Mucosa of rectum (tissue), 2 donors: ENCODE results near the gene FHIT.

Source experiments
- H3K27ac ChIP-seq, 2 donors: one replicate each; pipeline ENCODE4 v1.7.0; 2013; ENCODE audit warnings: inconsistent platforms in 2 of 2, low read depth in 2 of 2, low read length in 2 of 2
- H3K27me3 ChIP-seq, 2 donors: one replicate each; pipeline ENCODE4 v1.7.0; 2013; ENCODE audit warnings: low read length in 2 of 2; ENCODE audit not compliant: control insufficient read depth in 2 of 2, insufficient read depth in 2 of 2
- H3K36me3 ChIP-seq, 2 donors: one replicate each; pipeline ENCODE4 v1.7.0; 2013; ENCODE audit warnings: low read length in 2 of 2; ENCODE audit not compliant: control insufficient read depth in 2 of 2, insufficient read depth in 2 of 2
- H3K4me1 ChIP-seq, 2 donors: one replicate each; pipeline ENCODE4 v1.7.0; 2013; ENCODE audit warnings: low read length in 2 of 2, mild to moderate bottlenecking in 1 of 2; ENCODE audit not compliant: control insufficient read depth in 2 of 2, insufficient read depth in 2 of 2
- H3K4me3 ChIP-seq, 2 donors: one replicate each; pipeline ENCODE4 v1.7.0; 2013; ENCODE audit warnings: low read length in 2 of 2
- H3K9ac ChIP-seq, 2 donors: one replicate each; pipeline ENCODE4 v1.7.0; 2013; ENCODE audit warnings: low read length in 2 of 2, low read depth in 1 of 2, mild to moderate bottlenecking in 1 of 2
- H3K9me3 ChIP-seq, 2 donors: one replicate each; pipeline ENCODE4 v1.7.0; 2013; ENCODE audit warnings: low read length in 2 of 2; ENCODE audit not compliant: control insufficient read depth in 2 of 2
- donor health status: healthy.
- donor health status: Normal muscosa, but diverticular disease.

The FHIT gene

GRCh38 chr3:60192297-60193114 lies 1058.7 kb downstream of the FHIT start:
- Histone ChIP-seq H3K4me3 (no peak overlapping the region), H3K9me3 (no peaks in the 10 kb centered on the region), H3K27me3 (no peaks in the 10 kb centered on the region), H3K36me3 (no peaks in the 10 kb centered on the region), H3K4me1 (no peaks in the 10 kb centered on the region), H3K9ac (no peak overlapping the region), H3K27ac (no peak overlapping the region)

- H3K4me1 ChIP-seq: no peaks in the 10 kb centered on the region
- no peak overlapping the region for H3K4me3 ChIP-seq
- H3K9ac ChIP-seq: no peak overlapping the region
- no peaks in the 10 kb centered on the region for H3K9me3 ChIP-seq
- no peaks in the 10 kb centered on the region for H3K36me3 ChIP-seq
- H3K27ac ChIP-seq: no peak overlapping the region
- no peaks in the 10 kb centered on the region for H3K27me3 ChIP-seq
Observed at GRCh38 chr3:60190073-60190472, 1061.2 kb downstream of the FHIT start.

- Histone ChIP-seq H3K9ac (no peak overlapping the region), H3K4me3 (no peak overlapping the region), H3K27me3 (no peaks in the 10 kb centered on the region), H3K27ac (no peak overlapping the region), H3K4me1 (no peaks in the 10 kb centered on the region), H3K36me3 (no peaks in the 10 kb centered on the region), H3K9me3 (no peaks in the 10 kb centered on the region)
Observed at GRCh38 chr3:60189304-60189703, 1061.9 kb downstream of the FHIT start.

DNA sequence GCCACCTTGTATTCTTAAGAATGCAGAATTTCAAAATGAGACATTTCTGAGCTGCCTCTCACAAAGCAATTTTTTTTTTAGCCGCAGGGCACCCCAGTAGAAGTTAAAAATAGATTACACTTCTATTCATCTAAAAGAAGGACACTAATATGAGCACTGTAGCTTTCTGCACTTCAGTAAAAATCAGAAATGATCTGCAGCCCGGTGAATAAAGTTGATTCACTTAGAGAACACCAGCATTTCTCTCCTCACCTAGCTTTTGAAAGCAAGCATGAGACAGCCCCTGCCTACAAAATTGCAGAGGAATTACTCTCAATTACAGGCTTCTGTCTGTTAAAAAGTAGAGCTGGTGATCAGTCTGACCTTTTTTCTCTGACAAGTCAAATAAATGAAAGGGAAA lies 1062.4 kb downstream of the FHIT start:
- no peak overlapping the region for H3K27ac ChIP-seq
- no peaks in the 10 kb centered on the region for H3K4me1 ChIP-seq
- no peak overlapping the region for H3K9ac ChIP-seq
- no peak overlapping the region for H3K4me3 ChIP-seq
- H3K36me3 ChIP-seq: no peaks in the 10 kb centered on the region
- no peaks in the 10 kb centered on the region for H3K27me3 ChIP-seq
- H3K9me3 ChIP-seq: no peaks in the 10 kb centered on the region

GRCh38 chr3:60187343-60187742 lies 1063.9 kb downstream of the FHIT start:
- no peak overlapping the region for H3K9ac ChIP-seq
- H3K4me3 ChIP-seq: no peak overlapping the region
- no peak overlapping the region for H3K27ac ChIP-seq
- H3K9me3 ChIP-seq: no peaks in the 10 kb centered on the region
- no peaks in the 10 kb centered on the region for H3K4me1 ChIP-seq
- H3K27me3 ChIP-seq: no peaks in the 10 kb centered on the region
- H3K36me3 ChIP-seq: no peaks in the 10 kb centered on the region

DNA sequence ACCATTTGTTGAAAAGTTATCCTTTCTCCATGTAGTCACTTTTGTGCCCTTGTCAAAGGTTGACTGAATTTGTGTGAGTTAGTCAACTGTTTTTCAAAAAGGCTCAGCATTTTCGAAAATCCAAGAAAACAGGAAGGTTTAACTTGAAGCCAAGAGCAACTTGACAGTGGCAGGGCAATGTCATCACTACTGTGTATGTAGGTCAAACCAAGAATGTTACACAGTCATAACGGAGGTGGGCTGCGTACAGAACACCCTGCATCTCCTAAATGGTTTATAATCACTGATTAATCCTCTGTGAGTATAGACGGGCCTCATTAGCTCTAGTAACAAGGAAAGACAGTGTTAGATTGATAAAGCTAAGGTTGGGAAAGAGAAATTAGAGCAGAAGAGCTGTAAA lies 1064.9 kb downstream of the FHIT start:
- Histone ChIP-seq H3K27me3 (no peaks in the 10 kb centered on the region), H3K4me3 (no peak overlapping the region), H3K4me1 (no peaks in the 10 kb centered on the region), H3K27ac (no peak overlapping the region), H3K9ac (no peak overlapping the region), H3K9me3 (no peaks in the 10 kb centered on the region), H3K36me3 (no peaks in the 10 kb centered on the region)

DNA sequence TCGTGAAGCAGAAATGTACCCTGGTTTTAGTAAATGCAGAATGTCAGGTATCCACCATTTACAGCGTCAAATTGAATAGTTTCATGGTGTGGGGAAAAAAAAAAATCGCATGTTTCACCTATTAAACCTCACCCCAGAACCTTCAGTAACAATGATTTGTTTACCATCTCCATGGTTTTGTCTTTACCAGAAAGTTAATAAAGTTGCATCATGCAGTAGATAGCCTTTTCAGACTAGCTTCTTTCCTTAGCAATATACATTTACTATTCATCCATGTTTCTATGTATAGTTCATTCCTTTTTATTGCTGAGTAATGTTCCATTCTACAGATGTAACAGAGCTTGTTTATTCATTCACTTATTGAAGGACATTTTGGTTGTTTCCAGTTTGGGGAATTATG lies 1066.1 kb downstream of the FHIT start:
- no peaks in the 10 kb centered on the region for H3K4me1 ChIP-seq
- H3K27me3 ChIP-seq: no peaks in the 10 kb centered on the region
- no peak overlapping the region for H3K27ac ChIP-seq
- H3K36me3 ChIP-seq: no peaks in the 10 kb centered on the region
- H3K9me3 ChIP-seq: no peaks in the 10 kb centered on the region
- H3K9ac ChIP-seq: no peak overlapping the region
- H3K4me3 ChIP-seq: no peak overlapping the region

DNA sequence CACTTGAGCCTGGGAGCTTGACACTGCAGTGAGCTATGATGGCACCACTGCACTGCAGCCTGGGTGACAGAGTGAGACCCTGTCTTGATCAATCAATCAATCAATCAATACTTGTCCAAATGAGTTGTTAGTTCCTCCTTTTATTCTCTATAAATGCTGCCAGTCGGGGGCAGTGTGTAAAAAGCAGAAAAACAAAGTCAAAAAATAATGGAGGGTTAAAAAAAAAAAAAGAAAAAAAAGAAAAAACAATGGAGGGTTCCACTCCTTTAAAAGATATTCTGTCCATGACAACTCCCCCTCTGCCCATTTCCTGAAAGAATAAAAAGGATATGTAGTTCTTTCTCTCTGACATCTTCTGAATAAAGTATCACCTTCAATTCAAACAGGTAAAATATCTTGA lies 1068.6 kb downstream of the FHIT start:
- Histone ChIP-seq H3K4me3 (no peak overlapping the region), H3K9me3 (no peaks in the 10 kb centered on the region), H3K27me3 (no peaks in the 10 kb centered on the region), H3K36me3 (no peaks in the 10 kb centered on the region), H3K9ac (no peak overlapping the region), H3K27ac (no peak overlapping the region), H3K4me1 (no peaks in the 10 kb centered on the region)

DNA sequence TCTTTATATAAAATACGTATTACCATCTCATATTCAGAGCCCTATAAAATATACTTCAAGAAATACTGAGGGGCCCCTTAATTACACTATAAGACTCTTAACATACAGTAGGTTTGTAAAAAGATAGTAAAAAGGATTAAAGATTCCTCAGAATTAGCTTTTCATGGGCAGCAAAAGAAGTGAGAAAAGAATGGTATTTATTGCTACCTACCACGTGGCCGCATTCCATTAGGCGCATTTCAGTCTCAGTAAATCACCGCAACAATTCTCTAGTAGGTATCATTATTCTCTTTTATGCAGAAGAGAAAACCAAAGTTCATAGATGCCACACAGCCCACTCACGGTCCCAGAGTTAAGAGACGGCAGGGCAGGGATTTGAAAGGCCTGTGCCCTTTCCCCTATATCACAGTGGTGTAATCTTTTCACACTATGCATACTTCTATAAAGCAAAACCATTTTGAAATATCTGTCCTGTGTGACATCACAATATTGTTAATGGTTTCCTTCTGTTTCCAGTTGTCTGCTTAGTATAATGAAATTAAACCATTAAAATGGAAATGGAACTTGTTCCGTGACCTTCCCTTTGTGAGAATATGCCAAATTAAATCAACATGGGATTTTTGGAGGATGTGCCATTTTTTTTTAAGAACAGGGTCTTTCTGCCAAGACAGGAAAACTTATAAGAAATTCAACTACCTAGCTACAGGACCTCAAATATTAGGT lies 1072.2 kb downstream of the FHIT start:
- Histone ChIP-seq H3K4me3 (no peak overlapping the region), H3K36me3 (no peaks in the 10 kb centered on the region), H3K9me3 (no peaks in the 10 kb centered on the region), H3K27ac (no peak overlapping the region), H3K27me3 (no peaks in the 10 kb centered on the region), H3K9ac (no peak overlapping the region), H3K4me1 (no peaks in the 10 kb centered on the region)

- Histone ChIP-seq H3K27me3 (no peaks in the 10 kb centered on the region), H3K9ac (no peak overlapping the region), H3K9me3 (no peaks in the 10 kb centered on the region), H3K36me3 (no peaks in the 10 kb centered on the region), H3K4me1 (no peaks in the 10 kb centered on the region), H3K27ac (no peak overlapping the region), H3K4me3 (no peak overlapping the region)
Observed at GRCh38 chr3:60177726-60178125, 1073.5 kb downstream of the FHIT start.
